HL-60/S4 treated with retinoic acid at 250 ng/mL for 4 days and 3 days (cell line): ENCODE data around the gene SPEM3.

Source experiments
- in situ Hi-C: fragments of 300-500 bp; cut with MboI; formaldehyde crosslinking; loops from 2 replicates; pipeline ENCODE4 v1.7.0; 2022; ENCODE audit warnings: low sequenced_read_pairs

The SPEM3 gene

DNA sequence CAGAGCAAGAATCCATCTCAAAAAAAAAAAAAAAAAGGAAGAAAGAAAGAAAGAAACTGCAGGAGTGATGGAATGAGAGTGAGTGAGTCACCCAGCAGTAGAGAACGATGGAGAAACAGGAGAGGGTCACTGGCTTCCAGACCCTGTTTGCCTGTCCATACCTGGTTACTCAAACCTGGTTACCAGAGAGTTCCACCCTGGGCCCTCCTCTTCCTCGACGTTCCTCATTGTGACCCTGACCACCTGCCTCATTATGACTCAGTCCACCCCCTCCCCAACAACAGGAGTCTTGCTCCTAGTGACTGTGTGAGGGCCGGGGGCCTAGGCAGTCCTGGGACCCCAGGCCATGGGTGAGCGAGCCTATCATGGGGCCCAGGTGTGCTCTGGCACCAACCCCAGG, at the start of gene SPEM3:
Gene SPEM3 (plus strand): TSS at position 301 of the 400 bp plus-strand sequence. CDS start 46 bp downstream, at position 347.
- in situ Hi-C loops: no loop called here

DNA sequence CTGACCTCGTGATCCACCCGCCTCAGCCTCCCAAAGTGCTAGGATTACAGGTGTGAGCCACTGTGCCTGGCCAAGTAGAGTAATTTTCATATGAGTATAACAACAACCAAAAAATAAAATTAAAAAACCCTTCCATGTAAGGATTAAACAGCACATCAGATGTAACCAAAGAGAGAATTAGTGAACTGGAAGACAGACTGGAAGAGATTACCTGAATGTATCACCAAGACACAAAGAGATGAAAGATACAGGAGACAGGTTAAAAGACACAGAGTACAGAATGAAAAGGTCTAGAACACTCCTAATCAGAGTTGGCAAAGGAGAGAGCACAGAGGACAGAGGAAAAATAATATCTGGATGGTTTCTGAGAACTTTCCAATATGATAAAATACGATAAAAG, 49.5 kb upstream of the SPEM3 start:
- in situ Hi-C loops: no loop called here

DNA sequence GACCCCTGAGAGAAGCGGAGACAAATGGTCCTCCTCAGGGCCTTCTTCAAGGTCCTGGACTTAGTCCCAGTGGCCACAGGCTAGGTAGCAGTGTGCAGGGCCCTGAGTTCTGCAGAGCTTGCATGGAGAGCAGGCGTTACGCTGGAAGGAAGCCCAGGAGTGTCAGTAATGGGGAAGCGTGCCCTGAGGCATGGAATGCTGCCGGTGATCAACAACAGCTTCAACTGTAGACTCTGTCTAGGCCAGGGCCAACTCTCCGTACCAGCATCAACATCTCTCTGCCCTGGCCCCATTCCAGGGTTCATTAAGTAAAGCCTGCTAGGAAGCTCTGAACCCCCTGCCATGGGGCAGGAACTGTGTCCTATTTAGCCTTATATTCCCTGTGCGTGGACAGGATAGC, 48.3 kb upstream of the SPEM3 start:
- in situ Hi-C loops: no loop called here

DNA sequence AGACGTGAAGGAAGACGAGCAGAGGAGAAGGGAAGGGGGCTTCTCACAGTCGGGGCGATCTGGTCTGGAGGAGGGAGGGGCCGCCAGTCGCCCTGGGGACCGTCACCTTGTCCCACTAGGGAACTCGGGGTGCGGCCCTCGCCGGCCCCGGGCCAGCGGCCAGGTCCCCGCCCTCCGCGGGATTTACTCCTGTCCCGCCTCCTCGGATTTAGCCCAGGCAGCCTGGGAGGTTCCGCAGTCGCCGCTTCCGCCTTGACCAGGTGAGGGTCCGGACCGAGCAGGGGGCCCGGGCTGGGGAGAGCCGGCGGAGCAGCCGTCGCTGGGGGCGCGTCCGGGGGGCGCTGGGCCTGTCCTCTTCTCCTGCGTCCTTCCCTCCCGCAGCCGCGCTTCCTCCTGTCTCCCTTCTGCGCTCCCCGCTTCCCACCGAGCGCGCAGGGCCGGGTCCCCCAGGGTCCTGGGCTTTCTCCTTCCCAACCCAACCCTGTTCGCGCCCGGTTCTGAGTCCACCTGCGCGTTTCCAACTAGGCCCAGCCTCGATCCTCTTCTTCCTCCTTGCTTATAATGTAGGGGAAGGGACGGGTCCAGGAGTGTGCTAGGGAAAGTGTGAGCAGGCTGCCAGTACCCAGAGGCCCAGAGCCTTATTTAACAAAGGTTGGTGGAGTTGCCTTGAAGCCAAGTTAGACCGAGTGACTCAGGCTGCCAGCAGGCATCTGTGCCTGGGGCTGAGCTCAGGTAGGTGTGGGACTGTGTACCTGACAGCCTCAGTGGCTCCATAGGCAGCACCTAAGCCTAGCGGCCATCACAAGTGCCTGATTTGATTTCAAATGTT, 47.6 kb upstream of the SPEM3 start, which contains the start of gene TNK1:
Gene TNK1 (plus strand): TSS at position 235 of the 829 bp plus-strand sequence. CDS start 1,838 bp downstream, outside the sequence.
- in situ Hi-C loops: no loop called here

DNA sequence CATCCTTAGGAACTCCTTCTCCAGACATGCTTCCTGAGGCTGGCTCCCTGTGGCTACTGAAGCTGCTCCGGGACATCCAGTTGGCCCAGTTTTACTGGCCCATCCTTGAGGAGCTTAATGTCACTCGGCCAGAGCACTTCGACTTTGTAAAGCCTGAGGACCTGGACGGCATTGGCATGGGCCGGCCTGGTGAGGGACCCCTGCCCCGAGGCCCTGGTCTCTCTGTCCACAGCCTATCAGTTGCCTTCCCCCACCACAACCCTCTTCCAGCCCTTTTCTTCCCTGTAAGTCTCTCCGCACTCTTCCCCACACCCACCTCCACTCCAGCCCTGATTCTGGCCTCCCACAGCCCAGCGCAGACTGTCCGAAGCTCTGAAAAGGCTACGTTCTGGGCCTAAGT, 45.8 kb upstream of the SPEM3 start:
- in situ Hi-C loops: no loop called here

DNA sequence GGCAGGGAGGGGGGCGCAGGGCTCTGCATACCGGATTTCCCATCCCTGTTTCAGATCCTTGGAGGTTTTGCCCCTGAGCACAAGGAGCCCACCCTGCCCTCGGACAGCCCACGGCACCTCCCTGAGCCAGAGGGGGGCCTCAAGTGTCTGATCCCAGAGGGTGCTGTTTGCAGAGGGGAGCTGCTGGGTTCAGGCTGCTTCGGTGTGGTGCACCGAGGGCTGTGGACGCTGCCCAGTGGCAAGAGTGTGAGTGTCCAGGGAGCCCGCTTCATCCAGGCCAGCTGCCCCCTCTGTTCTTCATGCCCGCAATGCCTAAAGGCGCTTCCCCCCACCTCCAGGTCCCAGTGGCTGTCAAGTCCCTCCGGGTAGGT, 45.3 kb upstream of the SPEM3 start:
- in situ Hi-C loops: no loop called here

DNA sequence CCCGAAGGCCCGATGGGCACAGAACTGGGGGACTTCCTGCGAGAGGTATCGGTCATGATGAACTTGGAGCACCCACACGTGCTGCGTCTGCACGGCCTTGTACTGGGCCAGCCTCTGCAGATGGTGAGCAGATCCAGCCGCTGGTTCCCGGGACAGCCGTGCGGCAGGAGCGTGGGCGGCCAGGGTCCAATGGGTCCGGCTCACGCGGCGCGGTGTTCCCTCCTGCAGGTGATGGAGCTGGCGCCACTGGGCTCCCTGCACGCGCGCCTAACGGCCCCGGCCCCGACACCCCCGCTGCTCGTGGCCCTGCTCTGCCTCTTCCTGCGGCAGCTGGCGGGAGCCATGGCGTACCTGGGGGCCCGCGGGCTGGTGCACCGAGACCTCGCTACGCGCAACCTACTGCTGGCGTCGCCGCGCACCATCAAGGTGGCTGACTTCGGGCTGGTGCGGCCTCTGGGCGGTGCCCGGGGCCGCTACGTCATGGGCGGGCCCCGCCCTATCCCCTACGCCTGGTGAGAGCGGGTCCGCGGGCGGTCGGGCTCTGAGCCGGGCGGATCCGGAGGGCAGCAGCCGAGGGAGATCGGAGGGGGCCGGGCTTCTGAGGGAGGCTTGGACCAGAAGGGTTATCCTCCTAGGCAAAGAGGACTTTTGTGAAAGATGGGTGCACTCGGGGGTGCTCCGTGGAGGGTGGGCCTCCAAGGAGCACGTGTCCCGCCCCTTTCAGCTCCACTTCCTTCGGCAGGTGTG, 44.7 kb upstream of the SPEM3 start:
- in situ Hi-C loops: no loop called here

DNA sequence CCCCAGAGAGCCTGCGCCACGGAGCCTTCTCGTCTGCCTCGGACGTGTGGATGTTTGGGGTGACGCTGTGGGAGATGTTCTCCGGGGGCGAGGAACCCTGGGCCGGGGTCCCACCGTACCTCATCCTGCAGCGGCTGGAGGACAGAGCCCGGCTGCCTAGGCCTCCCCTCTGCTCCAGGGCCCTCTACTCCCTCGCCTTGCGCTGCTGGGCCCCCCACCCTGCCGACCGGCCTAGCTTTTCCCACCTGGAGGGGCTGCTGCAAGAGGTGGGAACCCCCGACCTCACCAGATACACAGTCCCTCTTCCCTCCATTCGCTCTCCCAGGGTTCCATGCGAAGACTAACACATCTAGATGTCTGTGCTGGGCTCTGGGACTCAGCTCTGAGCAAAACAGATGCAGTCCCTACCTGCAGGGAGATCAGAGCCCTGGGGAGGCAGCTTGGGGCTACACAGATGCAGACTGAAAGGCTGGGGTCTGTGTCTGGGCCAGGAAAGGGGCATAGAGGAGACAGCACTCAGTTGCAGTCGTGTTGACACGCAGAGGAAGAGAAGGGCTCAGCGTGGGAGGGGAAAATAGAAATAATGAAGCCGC, 44.1 kb upstream of the SPEM3 start:
- in situ Hi-C loops: no loop called here

DNA sequence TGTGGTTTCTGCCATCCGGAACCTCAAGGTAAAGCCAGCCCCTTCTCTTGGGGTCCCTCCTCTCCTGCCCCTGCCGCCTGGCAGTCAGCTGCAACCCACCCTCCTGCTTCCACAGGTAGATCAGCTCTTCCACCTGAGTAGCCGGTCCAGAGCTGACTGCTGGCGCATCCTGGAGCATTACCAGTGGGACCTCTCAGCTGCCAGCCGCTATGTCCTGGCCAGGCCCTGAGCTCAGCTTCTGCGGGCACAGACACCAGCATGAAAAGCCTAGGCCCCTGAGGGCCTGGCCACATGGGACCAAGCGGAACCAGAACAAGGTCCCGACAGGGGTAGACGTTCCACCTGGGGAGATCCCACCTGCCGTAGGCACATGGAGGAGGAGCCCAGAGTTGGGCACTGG, 39.8 kb upstream of the SPEM3 start:
- in situ Hi-C loops: no loop called here

DNA sequence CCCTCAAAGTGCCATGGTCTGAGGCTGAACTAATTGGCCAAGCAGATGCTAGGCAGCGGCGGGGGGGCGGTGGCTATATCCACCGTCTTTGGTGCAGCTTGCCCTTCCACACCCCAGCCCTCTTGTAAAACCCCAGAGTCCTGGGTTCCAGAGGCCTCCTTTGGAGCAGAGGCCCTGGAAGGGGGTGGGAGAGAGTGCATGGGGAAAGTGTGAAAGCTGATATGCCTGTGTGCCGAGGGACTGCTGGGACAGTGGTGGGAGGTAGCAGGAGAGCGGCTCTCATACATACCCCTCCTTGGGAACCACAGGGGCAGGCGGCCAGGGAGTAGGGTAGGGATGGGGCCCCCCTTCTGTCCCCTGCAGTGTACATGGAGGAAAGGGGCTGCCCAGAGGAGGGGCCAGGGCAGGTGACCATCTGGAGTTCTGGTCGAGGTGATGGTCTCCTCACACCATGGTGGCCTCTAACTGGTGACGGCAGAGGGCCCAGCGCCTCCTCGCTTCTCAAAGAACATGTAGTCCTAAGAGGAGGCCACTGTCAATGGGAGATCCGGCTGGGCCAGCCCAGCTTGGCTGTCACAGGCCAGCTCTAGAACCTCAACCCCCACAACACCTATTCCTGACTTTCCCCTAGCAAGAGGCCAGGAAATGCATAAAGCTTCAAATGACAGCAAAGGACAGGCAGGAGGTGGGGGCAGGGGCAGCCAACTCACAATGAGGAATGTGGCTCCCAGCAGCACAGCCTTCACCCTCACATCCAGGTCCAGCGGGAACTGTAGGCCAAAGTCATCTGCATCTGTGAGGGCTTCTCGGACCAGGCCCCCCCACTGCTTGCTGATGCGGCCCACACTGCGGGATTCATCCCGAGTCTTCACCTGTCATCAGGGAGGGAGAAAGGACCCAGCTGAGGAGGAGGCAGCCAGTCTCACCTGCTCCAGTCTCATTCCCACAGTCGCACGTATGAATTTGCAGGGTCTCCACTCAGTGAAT, 38.4 kb upstream of the SPEM3 start:
- in situ Hi-C loops: no loop called here

DNA sequence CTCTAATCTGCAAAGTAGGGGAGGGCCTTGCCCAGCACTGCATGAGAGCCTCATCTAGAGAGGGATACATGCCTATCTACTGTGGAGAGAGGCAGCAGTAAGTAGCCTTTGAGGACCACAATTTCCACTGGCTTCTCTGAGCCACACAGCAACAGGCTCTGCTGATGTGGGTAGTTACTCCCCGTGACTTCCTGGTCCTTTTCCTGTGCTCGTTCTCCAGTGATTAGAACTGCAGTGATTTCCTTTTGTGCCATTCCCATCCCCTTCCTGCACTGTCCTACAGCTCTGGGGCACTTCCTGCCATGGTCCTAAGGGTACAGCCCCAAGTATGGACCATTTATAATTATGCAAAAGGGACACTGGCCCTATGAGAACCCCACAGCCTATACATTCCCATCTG, 37.4 kb upstream of the SPEM3 start:
- in situ Hi-C loops: no loop called here

DNA sequence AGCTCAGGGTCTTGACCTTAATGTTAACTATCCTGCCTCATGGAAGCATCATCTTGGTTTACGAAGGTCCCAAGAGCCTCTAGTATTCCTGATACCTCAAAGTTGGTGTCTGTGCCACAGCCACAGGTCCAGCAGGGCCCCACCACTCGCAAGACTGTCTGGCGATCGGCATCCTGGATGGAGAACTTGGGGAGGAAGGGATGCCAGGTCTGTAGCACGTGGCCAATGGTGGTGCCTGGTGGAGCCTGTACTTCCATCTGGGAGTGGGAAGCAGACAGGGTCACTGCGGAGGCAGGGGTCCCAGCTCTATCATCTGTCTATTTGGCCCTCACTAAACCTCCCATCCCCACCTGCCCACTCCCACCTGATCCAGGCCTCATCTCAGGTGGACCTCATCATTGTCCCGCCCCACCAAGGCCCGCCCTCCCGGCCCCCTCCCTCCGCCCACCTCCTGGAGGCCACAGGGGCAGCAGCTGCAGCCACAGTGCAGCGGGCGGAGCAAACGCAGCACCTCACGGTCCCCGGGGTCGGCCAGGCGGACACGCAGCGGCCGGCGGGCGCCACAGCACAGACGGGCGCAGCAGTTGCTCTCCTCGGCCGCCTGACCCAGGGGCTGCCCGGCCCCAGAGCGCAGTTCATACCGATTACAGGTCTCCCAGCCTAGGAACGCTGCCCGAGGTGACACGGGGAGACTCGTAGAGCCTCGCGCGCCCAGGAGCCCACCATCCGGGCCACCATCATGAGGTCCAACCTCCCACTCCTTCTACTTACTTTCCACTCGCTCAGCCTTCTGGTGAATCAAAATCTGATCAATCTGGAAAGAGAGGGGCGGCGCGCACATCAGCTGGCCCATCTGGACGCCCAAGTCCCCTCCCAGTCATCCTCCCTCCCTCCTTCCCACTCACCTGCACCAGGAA, 35.7 kb upstream of the SPEM3 start:
- in situ Hi-C loops: no loop called here

DNA sequence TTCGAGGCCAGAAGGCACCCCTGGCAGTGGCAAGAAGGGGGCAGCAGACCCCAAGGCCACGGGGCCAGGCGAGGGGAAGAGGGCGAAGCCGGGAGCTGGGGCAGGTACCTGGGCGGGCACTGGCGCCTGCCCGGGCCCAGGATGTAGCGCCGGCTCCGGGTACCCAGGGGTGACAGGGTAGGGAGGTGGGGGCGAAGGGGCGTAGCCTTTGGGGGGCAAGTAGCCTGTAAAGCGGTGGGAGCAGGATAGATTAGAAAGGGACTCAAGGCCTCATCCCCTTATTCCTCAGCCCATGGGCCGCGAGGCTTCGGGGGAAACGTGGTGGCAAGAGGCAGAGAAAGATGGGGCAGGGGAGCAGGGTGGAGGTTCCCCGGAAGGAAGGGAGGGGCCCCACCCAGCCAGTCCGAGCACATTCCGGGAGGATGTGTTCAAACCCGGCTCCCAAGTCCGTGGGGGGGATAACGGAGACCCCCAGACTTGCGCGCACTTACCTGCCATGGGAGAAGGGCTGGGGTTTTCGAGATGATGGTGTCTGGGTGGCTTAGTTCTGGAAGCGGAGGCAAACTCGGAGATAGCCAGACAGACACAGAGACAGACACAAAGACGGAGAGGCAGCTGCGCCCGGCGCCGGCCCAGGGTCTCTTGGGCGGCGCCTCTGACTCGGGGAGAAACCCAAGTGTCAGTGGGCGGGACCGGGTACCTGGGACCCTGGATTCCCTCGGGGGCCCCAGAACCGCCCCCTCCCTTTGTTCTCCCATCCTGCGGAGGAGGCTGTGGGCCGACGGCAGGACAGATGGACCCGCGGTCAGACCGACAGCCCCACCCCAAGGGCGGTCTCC, 34.8 kb upstream of the SPEM3 start:
- in situ Hi-C loops: no loop called here

DNA sequence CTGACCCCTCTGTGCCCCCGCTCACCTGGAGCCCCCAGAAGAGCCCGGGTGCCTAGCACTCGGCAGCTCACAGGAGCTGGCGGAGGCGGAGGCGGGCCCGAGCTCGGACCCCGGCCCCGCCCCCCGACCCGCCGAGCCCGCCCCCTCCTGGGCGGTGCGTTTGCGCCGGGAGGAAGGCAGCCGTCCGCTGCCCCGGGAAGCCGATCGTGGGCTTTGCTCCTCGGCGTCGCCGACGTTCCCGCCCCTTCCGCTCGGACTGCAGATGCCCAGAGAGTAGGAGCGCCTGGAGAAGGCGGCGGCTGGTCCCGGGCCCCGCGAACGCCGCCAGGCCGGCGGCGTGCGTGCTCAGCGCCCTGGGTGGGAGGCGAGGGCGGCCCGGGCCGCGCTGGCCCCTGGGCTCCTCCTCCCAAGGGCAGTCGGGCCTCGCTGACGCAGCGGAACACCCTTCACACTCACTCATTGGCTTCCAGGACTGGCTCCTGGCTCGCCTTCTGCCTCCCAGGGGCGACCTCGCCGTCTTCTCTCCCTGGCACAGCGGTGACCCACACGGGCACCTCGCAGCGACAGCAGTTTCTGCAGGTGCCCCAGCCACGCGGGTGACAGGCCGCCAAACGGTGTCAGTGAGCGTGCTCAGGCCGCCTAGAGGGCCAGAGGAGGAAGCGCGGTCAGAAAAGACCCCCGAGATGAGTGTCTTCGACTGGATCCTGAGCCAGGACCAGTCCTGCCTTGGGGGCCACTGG, 34.0 kb upstream of the SPEM3 start, which contains the start of gene PLSCR3:
Gene PLSCR3 (minus strand): TSS at position 74 of the 740 bp plus-strand sequence. CDS start 415 bp downstream, outside the sequence.
- in situ Hi-C loops: no loop called here

DNA sequence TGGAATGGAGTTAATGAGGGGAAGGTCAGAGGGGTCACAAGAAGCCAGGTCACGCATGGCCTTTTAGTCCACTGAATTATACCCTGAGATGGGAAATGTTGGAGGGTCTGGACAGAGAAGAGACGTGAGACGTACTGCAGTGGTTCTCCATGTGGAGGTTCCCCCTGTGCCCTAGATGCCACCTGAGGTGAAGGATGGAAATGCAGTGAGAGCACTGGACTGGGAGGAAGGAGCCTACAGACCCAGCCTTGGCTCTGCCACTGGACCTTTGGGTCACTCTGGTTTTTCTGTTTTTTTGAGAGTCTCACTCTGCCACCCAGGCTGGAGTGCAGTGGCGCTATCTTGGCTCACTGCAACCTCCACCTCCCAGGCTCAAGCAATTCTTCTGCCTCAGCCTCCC, 32.5 kb upstream of the SPEM3 start:
- in situ Hi-C loops: no loop called here

DNA sequence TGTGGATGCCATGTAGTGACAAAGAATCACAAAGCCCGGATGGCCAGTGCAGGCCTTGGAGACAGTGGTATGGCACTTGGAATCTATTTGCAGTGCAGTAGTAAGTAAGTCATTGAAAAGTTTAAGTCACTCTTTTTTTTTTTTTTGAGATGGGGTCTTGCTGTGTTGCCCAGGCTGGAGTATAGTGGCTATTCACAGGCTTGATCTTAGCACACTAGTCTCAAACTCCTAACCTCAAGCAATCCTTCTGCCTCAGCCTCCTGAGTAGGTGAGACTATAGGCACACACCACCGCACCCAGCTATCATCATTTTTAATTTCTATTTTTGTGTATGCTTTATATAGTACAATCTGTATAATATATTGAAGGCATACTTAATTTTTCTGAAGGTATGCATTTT, 30.0 kb upstream of the SPEM3 start:
- in situ Hi-C loops: no loop called here

DNA sequence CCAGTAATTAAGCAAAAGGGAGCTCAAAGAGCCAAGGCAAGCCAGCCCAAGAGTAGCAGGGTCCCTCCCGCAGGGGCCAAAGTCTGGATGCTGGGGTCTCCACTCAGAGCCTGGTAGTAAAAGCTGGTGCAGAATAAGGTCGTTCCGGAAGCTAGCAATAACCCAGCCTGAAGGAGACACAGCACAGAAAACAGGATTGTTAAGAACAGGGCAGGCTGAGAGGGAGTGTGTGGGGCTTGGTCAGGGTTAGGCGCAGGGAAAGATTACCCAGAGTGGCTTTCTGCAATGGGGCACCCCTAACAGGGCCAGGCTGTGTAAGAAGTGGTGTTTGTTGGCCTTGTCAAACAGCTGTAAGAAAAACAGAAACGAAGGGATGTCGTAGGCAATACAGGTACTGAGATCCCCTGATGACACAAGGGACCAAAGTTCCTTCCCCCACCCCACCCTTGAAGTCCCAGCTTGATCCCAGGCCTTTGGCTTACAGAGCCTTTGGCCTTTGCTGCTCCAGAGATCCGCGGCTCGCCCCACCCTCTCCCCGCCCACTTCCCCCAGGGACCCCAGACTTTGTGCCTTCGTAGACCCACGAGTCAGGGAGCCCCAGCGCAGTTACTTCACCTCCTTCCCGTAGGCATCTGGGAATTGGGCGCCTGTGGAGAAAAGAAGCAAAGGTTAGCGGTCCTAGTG, 25.5 kb upstream of the SPEM3 start:
- in situ Hi-C loops: no loop called here

DNA sequence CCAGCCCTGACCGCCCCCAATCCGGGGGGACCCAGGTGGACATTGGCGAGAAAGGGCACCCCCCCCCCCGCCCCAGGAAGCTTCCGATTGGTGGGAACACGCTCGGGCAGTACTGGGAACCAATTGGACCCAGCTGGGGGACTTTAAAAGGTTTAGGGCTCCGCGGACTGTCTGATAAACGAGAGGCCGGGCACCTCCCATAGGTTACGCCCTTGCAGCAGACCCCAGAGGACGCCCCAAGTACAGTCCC, 25.0 kb upstream of the SPEM3 start:
- in situ Hi-C loops: no loop called here
